Brain pericyte (primary cell): ENCODE data around the gene SDE2.
"Not testable (repeated sequence)": the region's sequence is repeated elsewhere in the genome, so short reads cannot be mapped to it uniquely, and the experiment has no call there.

ENCODE experiments used
- DNase-seq: peaks from one replicate; pipeline ENCODE4 v3.0.0-alpha.2; 2012; ENCODE audit warnings: low read depth, low spot score

The SDE2 gene

DNA sequence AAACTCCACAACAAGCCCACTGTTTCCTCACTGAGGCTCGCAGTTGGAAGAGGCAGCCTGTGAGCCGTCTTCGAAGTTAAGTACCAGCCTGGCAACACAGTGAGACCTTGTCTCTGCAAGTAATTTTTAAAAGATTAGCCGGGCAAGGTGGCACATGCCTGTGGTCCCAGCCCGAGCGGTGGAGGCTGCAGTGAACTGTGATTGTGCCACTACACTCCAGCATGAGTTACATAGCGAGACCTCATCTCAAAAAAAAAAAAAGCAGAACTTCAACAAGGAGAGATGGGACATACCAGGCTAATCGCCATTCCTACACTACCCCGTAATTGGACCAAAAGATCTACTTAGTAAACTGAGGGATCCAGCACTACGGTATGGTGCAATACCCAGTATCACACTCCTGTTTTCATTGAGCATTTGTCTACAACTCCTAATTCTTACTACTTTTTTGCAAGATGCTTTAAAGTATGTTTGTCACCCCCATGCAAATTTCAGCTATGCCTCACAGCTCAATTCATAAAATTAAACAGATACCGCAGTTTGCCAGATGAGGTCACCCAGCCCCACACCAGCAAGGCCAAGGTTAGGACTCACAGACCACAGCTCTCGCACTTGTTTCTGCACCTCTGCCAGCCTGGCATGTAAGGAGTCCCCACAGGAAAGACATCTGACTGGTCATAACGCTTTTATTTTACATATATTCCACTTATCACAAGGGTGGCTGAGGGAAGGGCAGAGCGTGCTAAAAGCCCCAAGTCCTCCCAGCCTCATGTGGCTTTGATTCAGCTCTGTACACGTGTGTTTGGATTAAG is 21.0 kb downstream of the SDE2 start:
- DNase-seq, result no peak

DNA sequence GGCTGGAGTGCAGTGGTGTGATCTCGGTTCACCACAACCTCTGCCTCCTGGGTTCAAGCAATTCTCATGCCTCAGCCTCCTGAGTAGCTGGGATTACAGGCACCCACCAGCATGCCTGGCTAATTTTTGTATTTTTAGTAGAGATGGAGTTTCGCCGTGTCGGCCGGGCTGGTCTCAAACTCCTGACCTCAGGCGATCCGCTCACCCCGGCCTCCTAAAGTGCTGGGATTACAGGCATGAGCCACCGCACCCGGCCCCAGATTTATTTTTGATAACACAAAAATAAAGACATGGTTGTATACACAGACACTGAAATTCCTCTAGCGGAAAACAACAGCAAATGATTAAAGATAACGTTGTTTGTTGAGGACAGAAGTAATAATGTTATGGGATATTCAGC is 24.0 kb downstream of the SDE2 start:
- DNase-seq, result not testable (repeated sequence)

DNA sequence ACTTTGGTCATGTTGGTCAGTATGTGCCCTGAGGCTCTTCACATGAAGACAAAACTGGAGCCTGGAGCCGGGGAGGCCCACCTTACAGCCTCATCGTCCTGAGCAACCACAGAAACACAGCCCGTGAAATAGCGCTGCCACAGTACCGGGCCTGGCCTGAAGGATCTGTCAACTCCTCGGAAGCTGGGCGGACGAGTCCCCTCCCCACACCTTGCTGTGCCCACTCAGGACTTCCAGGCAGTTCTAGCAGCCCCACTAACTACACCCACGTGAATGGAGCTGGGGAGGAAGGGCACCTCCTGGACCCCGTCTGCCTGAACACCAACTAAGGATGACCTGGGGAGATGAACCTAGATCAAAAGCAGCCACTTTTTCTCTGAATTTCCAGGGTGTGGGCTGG is 24.7 kb downstream of the SDE2 start:
- no peak for DNase-seq

DNA sequence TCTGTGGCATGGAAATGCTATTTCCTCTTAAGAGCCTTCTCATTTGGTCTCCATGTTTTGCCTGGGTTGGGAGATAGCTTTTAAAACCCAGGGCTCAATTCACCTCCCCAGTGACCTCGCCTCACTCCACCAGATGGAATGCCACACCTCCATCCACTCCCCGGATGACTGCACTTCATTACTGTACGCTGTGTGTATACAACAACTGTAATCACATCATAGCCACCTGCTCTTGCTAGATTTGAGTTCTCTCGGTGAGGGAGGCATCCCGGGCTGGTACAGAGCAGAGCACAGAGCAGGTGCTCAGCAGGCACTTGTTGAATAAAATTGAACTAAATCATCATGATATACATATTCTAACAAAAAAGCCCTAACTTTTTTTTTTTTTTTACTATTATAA is 26.0 kb downstream of the SDE2 start:
- no peak for DNase-seq

DNA sequence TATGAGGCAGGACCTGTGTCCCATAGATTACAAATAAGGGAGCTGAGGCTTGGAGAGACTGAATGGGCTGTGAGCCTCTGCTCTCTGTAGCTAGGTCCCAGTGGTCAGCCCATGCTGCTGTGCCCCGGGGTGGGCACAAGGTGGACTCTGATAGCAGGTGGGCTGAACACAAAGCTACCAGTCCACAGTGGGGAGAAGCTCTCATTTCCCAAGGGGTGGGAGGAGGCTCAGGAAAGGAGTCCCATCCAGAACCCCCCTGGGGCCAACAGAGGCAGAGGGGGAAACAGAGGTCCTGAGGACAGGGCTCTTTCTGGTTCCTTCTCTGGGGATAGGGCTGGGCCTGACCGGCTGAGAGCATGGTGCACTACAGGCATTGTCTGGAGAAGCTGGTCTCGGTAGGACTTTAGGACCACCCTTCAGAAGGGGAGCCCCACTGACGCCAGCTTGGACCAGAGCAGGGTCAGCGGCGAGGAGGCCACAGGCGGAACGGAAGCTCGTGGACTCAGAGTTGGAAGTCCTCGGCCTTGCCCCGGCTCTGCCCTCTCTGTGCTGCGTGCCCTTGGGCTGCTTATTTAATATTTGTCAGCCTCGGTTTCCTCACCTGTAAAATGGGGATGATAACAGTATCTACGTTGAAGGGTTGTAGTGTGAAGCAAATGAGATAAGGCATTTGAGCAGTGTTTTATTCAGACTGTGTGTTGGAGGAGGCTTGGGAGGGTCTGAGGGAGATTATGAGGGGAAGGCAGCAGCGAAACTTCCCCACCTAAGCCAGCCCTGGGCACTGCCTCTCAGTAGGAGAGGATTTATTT is 26.6 kb downstream of the SDE2 start:
- no peak for DNase-seq

DNA sequence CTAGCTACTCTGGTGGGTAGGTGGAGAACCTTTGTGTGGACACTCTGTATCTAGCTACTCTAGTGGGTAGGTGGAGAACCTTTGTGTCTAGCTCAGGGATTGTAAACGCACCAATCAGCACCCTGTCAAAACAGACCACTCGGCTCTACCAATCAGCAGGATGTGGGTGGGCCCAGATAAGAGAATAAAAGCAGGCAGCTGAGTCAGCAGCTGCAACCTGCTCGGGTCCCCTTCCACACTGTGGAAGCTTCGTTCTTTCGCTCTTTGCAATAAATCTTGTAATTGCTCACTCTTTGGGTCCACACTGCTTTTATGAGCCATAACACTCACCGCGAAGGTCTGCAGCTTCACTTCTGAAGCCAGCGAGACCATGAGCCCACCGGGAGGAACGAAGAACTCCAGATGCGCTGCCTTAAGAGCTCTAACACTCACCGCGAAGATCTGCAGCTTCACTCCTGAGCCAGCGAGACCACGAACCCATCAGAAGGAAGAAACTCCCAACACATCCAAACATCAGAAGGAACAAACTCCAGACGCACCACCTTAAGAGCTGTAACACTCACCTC is 28.5 kb downstream of the SDE2 start:
- DNase-seq, result not testable (repeated sequence)

DNA sequence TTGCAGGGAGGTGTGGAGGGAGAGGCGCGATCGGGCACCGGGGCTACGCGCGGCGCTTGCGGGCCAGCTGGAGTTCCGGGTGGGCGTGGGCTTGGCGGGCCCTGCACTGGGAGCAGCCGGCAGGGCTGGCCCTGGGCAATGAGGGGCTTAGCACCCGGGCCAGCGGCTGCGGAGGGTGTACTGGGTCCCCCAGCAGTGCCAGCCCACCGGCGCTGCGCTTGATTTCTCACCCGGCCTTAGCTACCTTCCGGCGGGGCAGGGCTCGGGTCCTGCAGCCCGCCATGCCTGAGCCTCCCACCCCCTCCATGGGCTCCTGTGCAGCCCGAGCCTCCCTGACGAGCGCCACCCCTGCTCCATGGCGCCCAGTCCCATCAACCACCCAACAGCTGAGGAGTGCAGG is 29.4 kb downstream of the SDE2 start:
- not testable (repeated sequence) for DNase-seq

DNA sequence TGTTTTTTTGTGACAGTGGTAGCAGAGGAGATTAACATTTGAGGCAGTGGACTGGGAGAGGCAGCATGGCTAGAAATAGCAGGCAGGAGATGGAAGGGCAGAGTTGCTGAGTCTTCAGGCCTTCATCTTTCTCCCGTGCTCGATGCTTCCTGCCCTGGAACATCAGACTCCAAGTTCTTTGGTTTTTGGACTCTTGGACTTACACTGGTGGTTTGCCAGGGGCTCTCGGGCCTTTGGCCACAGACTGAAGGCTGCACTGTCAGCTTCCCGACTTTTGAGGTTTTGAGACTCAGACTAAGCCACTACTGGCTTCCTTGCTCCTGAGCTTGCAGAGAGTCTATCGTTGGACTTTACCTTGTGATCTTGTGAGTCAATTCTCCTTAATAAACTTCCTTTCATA is 33.9 kb downstream of the SDE2 start:
- no peak for DNase-seq

DNA sequence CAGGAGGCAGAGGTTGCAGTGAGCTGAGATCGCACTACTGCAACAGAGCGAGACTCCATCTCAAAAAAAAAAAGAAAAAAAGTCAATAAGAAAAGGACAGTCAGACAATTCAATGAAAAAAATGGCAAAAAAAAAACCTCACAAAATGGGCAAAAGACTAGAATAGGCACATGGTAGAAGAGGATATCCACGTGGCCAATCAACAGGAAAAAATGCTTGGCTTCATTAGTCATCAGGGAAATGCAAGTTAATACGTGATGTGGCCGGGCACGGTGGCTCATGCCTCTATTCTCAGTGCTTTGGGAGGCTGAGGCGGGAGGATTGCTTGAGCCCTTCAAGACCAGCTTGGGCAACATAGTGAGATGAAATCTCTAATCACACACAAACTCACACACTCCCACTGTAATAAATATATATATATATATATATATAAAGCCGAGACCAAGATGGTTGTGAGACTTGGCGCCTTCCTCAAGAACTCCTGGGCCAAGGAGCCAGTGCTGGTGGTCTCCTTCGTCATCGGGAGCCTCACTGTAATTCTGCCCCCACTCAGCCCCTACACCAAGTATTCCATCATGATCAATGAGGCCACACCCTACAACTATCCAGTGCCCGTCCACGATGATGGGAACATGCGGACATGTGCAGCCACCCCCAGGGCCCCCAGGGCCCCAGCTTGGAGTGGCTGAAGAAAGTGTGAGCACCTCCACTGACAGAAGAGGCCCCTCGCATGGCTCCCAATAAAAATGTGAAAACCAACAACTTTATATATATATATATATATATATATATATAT is 35.2 kb downstream of the SDE2 start:
- no peak for DNase-seq

DNA sequence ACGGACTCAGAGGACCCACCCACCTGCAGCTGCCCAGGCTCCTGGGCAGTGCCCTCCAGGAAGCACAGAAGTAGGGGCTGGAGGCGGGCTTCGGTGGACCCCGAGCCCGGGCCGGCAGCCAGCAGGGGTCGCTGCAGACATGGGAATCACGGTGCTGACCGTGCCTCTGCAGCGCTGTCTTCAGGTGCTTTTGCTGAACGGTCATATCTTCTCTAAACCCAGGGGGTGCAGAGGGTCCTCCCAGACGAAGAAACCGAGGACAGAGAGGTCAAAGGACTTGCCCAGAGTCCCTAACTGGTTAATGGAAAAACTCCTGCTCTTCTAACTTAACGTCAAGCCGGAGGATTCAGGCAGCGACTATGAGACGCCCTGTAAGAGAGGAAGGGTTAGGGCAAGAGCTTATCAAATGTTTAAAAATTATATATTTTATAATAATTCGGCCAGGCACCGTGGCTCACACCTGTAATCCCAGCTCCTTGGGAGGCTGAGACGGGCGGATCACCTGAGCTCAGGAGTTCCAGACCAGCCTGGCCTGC is 36.6 kb downstream of the SDE2 start:
- DNase-seq, result no peak

DNA sequence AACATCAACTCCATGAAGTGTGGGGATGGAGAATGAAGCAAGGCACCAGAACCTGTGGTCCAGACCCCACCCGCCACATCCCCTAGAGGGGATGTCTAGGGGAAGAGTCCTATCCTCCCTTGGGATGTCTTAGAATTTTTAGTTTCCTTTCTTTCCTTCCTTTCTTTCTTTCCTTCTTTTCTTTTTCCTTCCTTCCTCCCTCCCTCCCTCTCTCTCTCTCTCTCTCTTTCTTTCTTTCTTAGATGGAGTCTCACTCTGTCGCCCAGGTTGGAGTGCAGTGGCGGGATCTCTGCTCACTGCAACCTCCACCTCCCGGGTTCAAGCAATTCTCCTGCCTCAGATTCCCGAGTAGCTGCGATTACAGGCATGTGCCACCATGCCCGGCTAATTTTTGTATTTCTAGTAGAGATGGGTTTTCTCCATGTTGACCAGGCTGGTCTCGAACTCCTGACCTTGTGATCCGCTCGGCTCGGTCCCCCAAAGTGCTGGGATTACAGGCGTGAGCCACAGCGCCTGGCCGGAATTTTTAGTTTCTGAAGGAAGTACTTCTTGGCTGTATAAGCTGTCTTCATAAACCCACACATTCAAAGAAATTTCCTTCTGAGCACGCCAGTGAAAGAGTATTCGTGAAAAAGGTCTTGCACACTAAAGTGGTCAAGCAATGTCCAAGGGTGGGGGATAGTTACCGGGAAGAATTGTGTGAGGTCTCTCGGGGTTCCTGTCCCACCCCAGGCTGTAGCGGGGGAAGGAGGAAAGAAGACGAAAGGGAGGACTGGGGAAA is 37.3 kb downstream of the SDE2 start:
- no peak for DNase-seq

DNA sequence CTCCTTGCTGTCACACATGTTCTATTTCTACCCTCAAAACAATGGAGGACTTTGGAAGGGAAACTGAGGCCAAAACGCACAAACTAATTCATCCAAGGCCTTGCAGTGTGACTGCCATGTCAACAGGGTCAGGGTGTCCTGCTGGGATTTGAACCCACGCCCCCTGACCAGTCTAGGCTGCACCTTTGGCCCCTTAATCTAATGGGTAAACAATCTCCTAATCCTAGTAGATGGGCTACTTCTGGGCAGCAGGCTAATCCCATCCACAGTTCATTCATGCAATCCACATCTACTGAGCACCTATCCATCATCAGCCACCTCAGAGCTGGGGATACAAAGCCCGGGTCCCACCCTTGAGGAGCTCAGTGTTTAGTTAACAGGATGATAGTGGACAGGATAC is 41.1 kb downstream of the SDE2 start:
- no peak for DNase-seq

DNA sequence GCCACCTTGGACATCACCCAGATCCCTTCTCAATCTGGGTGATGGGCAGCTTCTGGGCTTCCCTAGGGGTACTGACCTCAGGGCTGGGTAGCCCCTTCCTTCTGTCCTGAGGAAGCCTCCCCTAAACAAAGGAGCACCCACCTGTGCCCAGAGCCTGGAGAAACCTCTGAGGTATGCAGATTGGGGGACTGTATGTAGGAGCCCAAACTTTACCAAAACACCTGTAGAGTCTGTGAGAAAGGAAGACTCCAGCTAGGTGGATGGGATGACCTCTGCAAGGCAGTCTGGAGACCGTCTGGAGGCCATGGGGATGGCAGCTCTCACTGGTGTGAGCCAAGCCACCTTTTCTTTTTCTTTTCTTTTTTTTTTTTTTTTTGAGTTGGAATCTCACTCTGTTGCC is 44.4 kb downstream of the SDE2 start:
- DNase-seq, result no peak

DNA sequence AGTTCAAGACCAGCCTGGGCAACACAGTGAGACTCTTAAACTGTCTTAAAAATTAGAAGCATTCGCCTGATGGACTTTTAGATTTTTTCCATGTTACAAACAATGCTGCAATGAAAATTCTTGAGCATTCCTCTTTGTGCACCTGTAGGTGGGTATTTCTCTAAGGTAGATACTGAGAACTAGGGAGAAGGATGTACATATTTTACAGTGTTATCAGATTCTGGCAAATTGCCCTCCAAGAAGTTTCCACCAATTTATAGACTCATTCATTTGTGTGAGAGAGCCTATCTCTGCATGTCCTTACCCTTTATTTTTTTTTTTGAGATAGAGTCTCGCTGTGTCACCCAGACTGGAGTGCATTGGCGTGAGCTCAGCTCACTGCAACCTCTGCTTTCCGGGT is 45.8 kb downstream of the SDE2 start:
- DNase-seq, result no peak

DNA sequence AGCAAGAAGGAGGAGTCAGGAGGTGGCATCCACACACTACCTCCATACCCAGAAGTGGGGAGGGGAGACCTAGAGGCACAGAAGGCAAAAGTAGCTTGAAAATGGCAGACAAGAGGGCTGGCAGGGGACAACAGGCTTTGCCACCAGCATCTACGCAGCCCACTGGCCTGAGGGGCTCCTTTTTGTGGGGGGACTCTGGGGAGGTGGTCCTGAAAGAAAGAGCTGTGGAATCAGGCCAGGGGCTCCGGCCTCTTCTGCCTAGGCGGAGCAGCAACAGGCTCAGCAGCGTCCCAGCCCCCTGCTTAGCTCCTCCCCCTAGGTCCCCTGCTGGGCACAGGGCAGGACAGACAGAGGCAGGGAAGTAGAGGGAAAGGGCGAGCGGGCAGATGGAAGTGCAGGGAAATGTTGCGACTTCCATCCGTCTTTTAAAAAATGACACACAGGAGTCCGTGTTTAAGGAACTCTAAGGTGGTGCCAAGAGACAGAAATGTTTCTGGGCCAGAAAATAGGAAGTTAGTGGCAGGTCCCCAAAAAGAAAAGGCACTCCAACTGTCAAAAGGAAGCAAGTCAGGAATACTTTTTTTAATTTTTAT is 48.1 kb downstream of the SDE2 start:
- no peak for DNase-seq

DNA sequence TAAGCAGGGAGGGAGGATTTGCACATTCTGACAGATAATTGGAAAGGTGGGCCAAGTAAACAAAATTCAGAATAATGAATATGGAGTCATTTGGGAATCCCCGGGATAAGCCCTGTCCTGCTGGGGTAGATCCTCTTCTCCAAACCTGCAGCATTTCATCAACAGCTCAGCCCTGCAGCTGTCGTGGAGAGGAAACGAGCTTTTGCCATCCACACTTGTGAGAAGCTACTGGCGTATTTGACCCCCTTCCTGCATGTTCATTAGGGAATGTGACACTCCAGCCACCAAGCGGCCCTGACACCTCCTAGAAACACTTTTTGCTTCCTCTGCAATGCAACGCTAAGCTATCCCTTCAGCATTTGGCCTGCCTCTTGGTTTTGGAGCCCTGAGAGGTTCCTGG is 50.1 kb downstream of the SDE2 start:
- no peak for DNase-seq

DNA sequence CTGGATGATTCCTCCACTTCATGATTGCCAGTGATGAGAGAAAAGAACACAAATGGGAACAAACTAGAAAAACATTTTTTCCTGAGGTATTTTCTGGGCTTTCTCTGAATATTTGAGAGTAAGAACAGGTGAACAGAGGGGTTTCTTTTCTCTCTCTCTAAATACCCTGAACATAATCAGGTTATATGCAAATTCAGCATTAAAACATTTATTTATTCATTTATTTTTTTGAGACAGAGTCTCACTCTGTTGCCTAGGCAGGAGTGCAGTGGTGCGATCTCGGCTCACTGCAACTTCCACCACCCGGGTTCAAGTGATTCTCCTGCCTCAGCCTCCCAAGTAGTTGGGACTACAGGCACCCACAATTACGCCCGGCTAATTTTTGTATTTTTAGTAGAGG is 52.3 kb downstream of the SDE2 start:
- DNase-seq, result no peak

DNA sequence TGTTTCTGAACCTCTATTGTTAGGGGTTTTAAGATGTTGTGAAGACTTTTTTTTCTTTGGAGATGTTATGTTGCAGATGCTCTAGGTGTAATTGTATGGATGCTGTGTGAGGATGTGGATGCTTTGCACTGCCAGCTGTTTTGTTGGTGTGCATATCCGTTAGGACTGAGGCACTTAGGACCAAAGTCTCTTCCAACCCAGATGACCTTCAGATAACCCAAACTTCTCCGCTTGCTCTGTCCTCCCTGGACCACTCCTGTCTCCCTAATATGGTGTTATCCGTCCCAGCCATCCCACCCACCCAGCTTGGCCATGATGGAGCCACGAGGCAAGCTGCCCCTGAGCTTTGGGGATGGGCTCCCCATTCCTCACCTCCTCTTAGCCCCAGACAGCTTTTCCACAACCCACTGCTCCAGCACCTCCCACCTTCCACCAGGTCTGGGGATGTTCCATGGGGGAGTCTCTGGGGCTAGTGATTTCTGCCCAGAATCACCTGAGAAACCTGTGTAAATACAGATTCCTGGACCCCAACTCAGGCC is 53.0 kb downstream of the SDE2 start:
- DNase-seq, result no peak

DNA sequence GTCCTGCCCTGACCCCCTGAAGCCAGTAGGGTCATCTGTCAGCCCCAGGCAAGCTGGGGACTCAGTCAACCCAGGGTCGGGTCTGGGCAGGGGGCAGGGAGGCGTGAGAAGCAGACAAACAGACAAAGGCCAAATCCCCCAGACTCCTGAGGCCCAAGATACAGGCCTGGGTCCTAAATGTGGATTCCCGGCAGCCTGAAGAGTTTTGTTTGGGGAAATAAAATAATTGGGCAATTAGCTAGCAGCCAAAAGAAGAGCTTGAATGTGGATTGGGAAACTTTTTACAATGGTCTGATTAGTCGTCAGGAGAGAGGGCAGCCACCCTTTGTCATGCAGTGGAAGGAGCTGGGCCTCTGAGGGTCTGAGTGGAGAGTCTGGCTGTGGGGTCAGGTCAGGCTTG is 53.6 kb downstream of the SDE2 start:
- no peak for DNase-seq

DNA sequence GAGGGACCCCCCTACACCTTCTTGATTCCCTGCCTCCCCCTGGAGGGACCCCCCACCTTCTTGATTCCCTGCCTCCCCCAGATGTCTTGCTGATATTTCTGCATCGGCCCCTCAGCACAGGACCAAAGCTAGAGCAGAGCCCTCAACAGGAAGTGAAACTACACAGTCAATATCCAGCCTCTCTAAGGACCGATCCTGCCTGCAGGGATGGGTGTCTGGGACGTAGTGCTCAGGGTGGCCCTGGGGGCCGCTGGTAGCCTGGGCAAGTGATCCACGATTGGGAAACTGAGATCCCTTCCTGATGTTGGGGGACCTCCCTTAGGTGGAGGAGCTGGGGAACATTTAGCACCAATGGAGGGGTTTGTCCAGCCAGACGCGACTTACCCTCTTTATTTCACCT is 54.2 kb downstream of the SDE2 start:
- DNase-seq, result no peak
